Fibroblast of skin of left biceps (primary cell): ENCODE measurements around the gene BSCL2.
"Not testable (repeated sequence)": the region's sequence is repeated elsewhere in the genome, so short reads cannot be mapped to it uniquely, and the experiment has no call there.

Source experiments
- DNase-seq, 2 experiments: peaks; one replicate each; pipeline ENCODE4 v3.0.0-alpha.2; 2013; ENCODE audit warnings: low read depth in 2 of 2

Gene BSCL2

DNA sequence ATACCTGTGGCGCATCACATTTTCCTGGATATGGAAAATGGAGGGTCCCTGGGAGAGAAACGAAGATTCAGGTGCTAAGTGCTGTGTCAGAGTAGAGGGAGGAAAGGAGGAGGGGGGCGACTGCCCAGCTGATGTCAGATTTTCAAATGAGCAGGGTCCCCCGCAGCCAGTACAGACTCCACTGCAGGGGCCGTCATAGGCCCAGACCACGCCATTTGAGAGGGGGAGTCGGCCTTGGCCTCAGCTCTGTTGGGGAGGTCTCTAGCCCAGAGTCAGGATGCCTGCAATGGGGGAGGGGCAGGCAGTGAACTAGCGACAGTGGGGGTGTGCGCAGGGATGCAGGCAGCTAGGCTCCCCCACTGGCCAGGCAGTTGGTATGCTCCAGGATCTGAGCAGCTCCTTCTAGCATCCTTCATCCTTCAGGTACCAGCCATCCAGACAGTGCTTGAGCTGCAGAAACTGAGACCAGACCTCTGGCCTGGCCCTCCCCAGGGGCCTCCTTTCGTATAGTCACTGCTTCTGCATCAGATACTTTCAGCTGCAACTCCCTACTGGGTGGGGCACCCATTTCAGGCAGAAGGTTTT lies at the start of gene BSCL2, which contains the start of gene GNG3:
Gene BSCL2, minus strand, starts transcription at position 148 of the 585 bp plus-strand sequence. CDS start 229 bp downstream, outside the sequence.
Gene GNG3, plus strand, starts transcription at position 400 of the 585 bp plus-strand sequence. CDS start 620 bp downstream, outside the sequence.
- DNase-seq: no peak

DNA sequence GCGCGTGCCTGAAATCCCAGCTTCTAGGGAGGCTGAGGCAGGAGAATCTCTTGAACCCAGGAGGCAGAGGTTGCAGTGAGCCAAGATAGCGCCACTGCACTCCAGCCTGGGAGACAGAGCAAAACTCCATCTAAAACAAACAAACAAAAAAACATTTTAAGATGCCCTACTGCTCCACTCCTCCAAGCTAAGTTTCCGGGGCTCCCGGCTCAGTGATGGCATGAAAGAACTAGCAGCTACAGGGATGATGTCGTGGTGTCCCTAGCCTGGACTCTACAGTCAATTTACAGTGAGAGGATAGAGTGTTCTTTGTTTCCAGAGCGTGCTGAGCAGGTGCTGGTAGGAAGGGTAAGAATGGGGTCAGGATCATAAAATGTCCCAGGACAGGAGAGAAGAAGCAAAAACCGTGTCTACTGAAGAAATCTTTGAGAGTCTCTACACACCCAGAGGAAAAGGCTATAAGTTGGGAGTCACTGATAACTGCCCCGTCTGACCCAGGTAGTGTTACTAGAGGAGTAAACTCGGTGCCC lies 47.9 kb upstream of the BSCL2 start:
- DNase-seq: no peak

DNA sequence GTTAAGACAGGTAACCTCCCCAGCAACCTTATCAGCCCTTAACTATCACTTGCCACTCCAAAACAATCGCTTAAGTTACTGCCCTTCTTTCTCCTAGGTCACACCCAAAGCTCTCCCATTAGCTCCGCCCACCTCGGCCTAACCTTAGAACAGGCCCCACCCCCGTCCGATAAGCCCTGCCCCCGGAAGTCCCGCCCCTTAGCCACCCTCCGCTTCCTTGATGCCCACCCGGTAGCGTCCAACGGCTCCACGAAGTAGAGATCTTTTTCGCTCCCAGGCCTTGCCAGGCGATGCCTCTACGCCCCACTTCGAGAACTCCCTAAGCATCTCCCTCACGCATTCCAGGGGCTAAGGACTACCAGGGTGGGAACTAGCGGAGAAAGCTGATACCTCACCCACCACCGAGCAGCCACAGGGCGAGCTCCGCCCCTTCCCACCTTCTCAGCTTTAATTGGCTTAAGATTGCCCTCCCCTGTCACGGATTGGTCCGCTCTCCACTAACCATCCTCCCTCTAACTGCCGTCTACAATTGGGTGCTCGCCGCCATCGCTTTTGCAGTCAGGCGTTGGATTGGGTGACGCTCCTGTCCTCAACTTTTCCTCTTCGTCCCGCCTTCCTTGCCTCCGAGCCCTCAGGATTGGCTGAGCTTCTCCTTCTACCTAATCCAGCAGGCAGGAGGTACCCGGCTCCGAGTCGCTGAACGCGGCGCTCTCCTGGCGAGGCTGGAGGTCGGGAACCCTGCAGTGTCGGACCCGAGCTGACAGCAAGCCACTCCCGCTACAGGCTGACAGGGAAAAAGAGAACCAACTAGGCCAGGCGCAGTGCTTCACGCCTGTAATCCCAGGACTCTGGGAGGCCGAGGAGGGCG lies 46.7 kb upstream of the BSCL2 start, which contains the start of gene ZBTB3:
Gene ZBTB3, minus strand, starts transcription at position 425 of the 868 bp plus-strand sequence. CDS start 496 bp downstream, outside the sequence.
- peak; percentile 96 to 97 for DNase-seq

DNA sequence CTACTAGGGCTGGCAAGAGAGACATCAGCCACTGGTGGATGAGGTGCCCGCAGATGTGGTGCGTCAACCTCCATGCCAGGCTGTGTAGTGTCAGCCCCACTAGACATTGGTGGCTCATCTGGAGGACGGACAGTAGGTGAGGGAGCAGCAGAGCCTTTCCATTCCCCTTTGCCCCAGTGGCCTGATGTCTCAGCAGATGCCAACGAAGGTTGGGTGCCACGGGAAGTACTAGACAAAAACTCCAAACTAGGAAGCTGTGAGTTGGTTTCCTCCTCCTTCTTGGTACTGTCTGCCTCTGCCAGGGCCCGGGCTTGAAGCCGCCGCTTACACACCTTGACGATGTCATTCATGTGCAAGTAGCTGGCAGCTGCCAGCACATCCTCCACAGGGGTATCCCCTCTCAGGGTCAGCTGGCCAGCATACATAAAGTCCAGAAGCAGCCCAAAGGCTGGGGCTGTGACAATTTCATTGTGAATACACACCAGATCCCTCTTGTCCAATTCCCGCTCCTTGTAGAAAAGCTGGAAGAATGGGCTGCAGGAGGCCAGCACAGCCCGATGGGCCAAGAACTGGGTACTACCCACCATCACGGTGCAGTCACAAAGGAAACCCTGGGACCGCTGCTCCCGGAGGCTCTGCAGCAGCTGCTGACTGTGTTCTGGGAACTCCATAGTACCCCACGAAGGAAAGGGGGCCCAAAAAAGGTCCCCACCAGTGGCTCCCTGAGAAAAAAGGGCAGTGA lies 45.9 kb upstream of the BSCL2 start:
- DNase-seq: no peak

DNA sequence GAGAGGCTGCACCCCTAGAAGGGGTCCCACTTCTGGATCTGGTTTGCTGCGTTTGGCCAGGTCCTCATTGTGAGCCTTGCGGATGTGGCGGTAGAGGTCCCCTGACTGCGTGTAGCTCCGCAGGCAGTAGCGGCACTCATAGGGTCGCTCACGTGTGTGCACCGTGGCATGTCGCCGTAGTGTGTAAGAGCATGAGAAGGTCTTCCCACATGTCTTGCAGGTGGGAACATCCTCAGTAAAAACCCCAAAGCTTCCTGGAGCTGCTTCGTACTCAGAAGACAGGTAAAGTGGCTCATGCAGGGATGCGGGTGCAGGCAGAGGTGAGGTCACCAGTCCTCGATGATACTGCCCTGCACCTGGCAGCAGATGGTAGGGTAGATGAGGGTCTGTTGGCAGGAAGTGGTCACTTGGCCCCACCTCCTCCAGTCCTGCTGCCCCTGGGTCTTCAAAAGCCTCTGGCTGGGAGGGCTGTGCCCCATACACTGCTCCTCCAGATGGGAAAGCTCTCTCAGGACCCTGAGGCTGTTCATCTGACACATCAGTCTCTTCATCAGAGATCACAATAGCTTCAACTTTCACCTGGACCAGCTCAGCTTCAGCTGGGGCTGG lies 45.1 kb upstream of the BSCL2 start:
- DNase-seq: no peak

DNA sequence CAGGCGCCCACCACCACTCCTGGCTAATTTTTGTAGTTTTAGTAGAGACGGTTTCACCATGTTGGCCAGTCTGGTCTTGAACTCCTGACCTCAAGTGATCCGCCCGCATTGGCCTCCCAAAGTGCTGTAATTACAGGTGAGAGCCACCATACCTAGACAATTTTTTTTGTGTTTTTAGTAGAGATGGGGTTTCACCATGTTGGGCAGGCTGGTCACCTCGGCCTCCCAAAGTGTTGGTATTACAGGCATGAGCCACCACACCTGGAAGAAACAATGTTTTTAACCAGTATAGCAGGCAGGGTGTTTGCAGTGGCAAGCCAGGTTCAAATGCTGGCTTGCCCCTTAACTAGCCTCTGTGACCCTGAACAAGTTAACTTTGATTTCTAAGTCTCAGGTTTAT lies 42.7 kb upstream of the BSCL2 start:
- DNase-seq: not testable (repeated sequence)

DNA sequence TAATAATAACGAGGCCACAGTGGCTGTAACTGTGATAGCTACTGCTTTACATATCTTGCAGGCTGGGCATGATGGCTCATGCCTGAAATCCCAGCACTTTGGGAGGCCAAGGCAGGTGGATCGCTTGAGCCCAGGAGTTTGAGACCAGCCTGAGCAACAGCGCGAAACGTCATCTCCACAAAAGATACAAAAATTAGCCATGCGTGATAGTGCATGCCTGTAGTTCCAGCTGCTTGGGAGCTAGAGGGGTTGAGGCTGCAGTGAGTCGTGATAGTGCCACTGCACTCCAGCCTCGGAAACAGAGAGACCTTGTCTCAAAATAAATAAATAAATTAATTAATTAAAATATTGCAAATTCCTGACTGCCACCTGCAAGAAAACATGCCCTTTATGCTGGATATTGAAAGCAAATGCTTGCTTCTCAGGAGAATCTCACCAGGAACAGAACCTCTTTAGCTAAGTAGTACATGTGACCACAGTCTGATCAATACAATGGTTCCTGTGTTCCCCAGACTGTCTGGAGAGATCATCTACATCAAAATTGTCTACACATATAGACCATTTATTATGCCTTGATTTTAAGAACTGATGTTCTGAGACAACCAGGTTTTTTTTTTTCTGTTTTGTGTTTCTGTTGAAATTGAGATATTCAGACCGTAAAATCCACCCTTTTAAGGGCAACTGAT lies 40.4 kb upstream of the BSCL2 start:
- no peak for DNase-seq

DNA sequence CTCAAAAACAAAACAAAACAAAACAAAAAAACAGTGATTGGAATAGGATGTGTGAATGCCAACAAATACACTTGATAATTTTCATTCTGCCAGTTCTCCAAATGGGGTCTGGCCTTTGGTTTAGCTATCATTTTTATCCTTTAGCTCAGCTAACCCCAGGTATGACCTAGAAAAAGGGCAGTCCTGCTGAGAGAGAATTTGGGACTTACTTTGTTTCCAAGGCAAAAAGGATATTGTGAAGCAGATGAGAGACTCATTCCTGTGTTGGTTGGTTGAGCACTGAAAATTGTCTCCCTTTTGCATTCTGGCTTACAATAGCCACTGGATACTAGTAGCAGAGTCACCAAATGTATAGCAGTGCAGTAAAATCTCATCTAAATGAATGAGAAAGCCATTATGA lies 30.0 kb upstream of the BSCL2 start:
- no peak for DNase-seq

DNA sequence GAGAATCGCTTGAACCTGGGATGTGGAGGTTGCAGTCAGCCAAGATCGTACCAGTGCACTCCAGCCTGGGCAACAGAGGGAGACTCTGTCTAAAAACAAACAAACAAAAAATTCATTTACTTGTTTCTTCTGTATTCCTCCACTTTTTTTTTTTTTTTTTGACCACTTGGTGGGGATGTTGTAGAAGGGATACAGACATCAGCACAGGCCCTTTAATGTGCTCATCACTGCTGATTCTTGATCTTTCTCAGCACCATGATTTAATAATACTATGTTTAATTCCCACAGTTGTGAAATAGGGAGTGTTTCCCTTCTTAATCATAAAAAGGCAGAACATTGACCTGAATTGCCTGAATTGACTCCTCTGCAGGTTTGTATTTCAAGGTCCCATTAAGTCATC lies 25.6 kb upstream of the BSCL2 start:
- DNase-seq: no peak

DNA sequence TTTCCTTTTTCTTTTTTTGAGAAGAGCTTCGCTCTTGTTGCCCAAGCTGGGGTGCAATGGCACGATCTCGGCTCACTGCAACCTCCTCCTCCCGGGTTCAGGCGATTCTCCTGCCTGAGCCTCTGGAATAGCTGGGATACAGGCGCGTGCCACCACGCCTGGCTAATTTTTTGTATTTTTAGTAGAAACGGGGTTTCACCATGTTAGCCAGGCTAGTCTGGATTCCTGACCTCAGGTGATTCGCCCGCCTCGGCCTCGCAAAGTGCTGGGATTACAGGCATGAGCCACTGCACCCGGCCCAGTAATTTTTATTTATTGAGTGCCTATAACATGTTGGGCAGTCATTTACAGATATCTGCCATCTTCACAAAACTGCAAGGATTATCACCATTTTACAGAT lies 22.9 kb upstream of the BSCL2 start:
- DNase-seq: not testable (repeated sequence)

DNA sequence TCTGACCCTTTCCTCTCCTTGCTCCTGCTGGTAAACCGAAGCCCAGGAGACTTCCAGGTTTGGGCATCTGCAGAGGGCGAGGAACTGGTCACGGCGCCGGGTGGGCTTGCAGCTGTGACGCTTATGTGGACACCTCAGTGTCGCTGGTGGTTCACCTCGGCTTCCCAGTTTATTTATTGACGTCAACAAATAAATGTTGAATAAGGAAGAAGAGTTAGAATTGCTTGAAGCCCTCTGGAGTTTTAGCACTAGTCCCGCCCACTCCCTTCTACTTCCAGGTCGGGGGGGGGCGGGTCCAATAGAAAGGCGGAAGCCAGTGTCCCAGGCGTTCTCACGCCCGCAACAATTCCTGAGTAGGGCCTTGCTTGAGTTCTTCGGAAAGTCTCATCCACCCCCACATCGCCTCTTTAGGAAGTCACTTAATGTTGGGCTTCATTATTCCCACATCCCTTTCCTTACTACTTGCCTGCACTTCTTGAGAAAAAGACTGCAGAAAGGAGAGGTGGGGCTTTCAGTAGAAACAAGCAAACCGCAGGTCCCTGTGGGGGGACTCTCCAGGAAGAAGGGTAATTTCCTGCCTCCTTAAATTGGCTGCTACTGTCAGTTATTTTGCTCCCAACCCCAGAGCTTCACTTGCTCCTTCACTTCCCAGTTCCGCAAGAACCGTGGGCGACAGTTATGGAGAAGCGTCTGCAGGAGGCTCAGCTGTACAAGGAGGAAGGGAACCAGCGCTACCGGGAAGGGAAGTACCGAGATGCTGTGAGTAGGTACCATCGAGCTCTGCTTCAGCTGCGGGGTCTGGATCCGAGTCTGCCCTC lies 21.2 kb upstream of the BSCL2 start, which contains the start of gene TTC9C:
Gene TTC9C, plus strand, starts transcription at position 316 of the 818 bp plus-strand sequence. Its CDS starts 363 bp downstream, at position 679.
- peak; percentile 42 to 68 for DNase-seq

DNA sequence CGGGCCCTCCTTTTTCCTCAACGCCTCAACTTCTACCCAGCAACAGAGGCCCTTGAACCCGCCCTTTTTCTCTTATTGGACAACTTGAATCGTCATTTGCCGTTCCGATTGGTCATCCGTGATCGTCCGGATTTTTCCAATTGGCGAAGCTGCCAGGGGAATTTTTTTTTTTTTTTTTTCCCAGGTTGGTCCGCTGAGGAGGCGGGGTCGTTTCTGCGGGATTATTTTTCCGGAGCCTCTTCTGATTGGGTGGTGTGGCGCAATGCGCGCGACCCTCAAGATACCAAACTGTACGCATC lies 20.6 kb upstream of the BSCL2 start:
- DNase-seq: peak; percentile 96

DNA sequence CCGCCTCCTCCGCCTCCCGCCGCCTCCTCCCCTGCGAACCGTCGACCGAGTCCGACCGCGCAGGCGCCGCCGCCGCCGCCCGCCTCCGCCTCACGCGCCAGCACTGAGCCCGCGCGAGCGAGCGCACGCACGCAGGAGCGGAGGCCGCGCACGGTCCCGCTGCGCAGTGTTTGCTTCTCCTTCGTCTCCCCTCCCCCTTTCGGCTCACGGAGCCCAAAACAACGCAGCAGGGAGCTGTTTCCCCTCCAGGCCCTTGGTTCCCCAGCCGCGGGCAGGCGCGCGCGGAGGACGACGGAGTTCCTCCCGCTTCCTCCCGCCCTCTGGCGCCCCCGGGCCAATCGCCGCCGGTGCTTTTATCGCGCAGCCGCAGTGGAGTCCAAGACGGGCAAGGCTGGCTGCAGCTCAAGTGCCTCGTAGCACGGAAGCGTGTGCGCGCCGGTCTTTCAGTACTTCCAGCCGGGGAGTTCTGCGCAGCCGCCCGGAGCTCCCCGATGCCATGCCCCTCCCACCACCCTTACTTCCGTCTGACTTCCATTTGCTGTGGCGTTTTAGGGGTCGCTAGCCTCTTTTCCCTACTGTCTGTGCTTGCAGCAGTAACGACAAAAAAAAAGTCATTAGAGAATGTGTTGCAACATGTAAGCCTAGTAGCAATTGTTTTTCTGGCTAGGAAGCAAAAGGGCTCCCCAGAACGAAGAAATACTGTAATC lies 20.1 kb upstream of the BSCL2 start, which contains the start of gene HNRNPUL2:
Gene HNRNPUL2, minus strand, starts transcription at position 293 of the 707 bp plus-strand sequence. CDS start 301 bp downstream, outside the sequence.
- DNase-seq: peak; percentile 98 to 99

DNA sequence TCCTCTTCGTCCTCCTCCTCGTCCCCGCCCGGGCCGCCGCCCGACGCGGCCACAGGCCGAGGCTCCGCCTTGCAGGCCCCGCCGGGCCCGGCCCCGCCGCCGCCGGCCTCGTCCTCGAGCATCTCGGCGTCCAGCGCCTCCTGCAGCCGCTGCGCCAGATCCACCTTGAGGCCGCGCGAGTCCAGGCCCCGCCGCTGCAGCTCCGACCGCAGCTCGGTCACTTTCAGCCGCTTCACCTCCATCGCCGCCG lies 19.6 kb upstream of the BSCL2 start:
- no peak for DNase-seq

DNA sequence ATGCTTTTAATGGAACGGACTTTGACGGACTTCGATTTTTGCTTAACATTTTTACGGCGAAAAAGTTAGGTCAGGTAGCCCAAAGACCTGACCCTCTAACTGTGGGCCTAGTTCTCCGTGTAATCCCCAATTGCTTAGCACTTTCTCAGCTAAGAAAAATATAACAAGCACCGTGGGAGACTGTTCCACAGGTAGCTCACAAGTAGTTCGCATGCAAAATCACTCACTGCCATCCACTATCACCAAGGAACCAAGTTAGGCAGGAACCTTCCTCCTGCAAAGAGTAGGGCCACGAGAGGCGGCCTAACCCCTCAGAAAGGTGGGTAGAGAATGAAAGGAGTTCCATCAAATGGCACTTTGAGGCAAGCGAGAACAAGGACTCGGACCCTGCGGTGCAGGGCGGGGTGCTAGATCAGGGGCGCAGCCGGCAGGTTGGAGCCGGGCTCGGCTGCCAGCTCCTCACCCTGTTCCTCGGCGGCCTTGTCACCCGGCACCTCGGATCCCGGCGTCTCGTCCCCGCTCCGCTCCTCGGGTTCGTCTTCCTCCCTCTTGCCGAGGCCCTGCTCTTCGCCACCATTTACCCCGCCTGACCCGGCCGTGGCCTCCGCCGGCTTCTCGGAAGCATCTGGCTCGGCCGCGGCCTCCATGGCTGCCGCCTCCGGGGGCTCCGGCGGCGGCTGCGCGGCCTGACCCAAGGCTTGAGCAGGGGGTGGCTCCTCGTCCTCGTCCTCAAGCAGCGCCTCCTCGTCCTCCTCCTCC lies 19.1 kb upstream of the BSCL2 start:
- no peak for DNase-seq

DNA sequence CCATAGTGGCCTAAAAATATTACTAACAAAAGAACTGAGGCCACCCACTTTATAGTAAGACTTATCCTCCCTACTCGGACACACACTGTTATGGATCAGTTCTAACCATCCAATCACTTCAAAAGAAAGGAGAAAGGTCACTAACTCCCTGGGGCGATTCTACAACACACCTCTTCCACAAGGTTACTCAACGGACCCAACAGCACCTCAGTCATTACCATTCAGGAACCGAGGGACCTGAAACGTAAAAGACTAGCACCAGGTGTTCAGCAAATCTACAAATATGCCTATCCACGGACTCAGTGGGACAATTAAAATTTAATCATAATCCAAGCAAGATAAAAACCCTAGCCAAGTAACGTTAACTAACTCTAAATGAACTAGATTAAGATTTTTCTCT lies 18.4 kb upstream of the BSCL2 start:
- no peak for DNase-seq

DNA sequence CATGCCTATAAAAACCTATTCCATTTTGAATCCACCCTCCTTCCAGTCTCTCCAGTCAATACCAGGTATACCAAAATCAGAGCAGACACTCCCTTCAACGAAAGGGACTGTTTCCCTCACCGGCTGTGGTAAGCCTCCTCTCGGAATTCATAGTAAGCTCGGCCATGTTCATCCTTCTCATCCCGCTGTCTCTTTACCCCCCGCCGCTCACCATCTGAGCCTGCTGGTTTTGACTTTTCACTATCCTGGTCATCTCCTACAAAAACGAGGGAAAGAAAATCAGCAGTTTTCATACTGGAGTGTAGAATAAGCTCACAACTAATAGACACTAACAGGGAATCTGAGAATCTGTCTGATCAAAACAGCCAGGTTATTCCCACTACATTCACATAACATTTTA lies 16.9 kb upstream of the BSCL2 start:
- no peak for DNase-seq

DNA sequence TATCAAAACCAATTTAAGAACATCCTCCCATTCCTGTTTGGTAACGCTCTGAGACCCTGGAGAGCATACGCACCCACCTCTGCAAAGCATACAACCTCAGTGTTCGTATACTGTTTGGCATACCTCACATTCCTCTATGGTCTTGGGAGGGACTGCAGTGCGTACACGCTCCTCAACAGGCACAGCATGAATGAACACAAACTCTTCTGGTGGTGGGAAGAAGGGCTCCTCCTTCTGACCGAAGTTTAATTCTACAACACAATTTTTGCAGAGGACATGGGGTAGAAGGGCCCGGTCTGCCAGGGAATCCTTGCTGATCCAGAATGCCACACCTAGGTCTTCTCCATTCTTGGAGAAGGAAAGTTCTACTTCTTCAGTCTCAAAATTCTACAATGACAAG lies 14.8 kb upstream of the BSCL2 start:
- no peak for DNase-seq
